ENCODE results near the gene KBTBD4. TPM values are rescaled to one million over a fixed set of nuclear protein-coding genes. Genes with fewer than 3 reads are reported as not detected.
"Not testable (repeated sequence)": the region's sequence is repeated elsewhere in the genome, so short reads cannot be mapped to it uniquely, and the experiment has no call there.

KBTBD4 gene
- total and polyA plus RNA-seq, 2 of the 13 experiments (the other 11 are each of a cell fraction or from before 2014, with no cell fraction given), result 8.5 to 12.8 TPM

- TF ChIP-seq, protein P1, sequence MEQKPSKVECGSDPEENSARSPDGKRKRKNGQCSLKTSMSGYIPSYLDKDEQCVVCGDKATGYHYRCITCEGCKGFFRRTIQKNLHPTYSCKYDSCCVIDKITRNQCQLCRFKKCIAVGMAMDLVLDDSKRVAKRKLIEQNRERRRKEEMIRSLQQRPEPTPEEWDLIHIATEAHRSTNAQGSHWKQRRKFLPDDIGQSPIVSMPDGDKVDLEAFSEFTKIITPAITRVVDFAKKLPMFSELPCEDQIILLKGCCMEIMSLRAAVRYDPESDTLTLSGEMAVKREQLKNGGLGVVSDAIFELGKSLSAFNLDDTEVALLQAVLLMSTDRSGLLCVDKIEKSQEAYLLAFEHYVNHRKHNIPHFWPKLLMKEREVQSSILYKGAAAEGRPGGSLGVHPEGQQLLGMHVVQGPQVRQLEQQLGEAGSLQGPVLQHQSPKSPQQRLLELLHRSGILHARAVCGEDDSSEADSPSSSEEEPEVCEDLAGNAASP (CRISPR knock-in tag; IDR thresholded peaks at IDR 0.05; ENCODE audit: borderline replicate concordance), result peak; percentile 46; the same call in 1 of the 2 replicates
- TF ChIP-seq, protein P2, sequence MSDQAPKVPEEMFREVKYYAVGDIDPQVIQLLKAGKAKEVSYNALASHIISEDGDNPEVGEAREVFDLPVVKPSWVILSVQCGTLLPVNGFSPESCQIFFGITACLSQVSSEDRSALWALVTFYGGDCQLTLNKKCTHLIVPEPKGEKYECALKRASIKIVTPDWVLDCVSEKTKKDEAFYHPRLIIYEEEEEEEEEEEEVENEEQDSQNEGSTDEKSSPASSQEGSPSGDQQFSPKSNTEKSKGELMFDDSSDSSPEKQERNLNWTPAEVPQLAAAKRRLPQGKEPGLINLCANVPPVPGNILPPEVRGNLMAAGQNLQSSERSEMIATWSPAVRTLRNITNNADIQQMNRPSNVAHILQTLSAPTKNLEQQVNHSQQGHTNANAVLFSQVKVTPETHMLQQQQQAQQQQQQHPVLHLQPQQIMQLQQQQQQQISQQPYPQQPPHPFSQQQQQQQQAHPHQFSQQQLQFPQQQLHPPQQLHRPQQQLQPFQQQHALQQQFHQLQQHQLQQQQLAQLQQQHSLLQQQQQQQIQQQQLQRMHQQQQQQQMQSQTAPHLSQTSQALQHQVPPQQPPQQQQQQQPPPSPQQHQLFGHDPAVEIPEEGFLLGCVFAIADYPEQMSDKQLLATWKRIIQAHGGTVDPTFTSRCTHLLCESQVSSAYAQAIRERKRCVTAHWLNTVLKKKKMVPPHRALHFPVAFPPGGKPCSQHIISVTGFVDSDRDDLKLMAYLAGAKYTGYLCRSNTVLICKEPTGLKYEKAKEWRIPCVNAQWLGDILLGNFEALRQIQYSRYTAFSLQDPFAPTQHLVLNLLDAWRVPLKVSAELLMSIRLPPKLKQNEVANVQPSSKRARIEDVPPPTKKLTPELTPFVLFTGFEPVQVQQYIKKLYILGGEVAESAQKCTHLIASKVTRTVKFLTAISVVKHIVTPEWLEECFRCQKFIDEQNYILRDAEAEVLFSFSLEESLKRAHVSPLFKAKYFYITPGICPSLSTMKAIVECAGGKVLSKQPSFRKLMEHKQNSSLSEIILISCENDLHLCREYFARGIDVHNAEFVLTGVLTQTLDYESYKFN (CRISPR knock-in tag; conservative IDR thresholded peaks at IDR 0.05), result peak; percentile 18; the same call in 1 of the 2 replicates
- TF ChIP-seq ZNF460 (CRISPR knock-in tag; IDR thresholded peaks at IDR 0.05; ENCODE audit: borderline replicate concordance) (peak; percentile 74; the same call in 1 of the 2 replicates), FOXK1 (CRISPR knock-in tag; IDR thresholded peaks at IDR 0.05; ENCODE audit: borderline replicate concordance, low read depth) (peak; percentile 35; the same call in 1 of the 2 replicates), JUNB (CRISPR knock-in tag; IDR thresholded peaks at IDR 0.05; ENCODE audit: borderline replicate concordance) (peak; percentile 26; the same call in 1 of the 2 replicates), SKI (IDR thresholded peaks at IDR 0.05; ENCODE audit: partially characterized antibody) (peak; percentile 65), RXRB (CRISPR knock-in tag; IDR thresholded peaks at IDR 0.05; ENCODE audit: borderline replicate concordance) (peak; percentile 84), SALL1 (CRISPR knock-in tag; IDR thresholded peaks at IDR 0.05) (peak; percentile 40; the same call in 1 of the 2 replicates), SOX5 (CRISPR knock-in tag; IDR thresholded peaks at IDR 0.05; ENCODE audit: borderline replicate concordance) (peak; percentile 36; the same call in 1 of the 2 replicates), NCOA2 (CRISPR knock-in tag; IDR thresholded peaks at IDR 0.05) (0 out of 2 replicates have a peak, but pooled peaks have one; percentile 29), SOX13 (CRISPR knock-in tag; conservative IDR thresholded peaks at IDR 0.05 in 1 of 2, IDR thresholded peaks at IDR 0.05 in 1 of 2) (0 out of 4 replicates have a peak, but pooled peaks of 1 of the 2 experiments have one; percentile 36), FOXP1 (CRISPR knock-in tag; IDR thresholded peaks at IDR 0.05) (peak; percentile 55), FOXA1 (IDR thresholded peaks at IDR 0.05) (peak; percentile 64; the same call in 1 of the 2 replicates), FOXA1 (CRISPR knock-in tag; IDR thresholded peaks at IDR 0.05) (peak; percentile 54), FOXP4 (CRISPR knock-in tag; IDR thresholded peaks at IDR 0.05) (peak; percentile 67; the same call in 1 of the 2 replicates), RARA (CRISPR knock-in tag; IDR thresholded peaks at IDR 0.05) (peak; percentile 96), HDAC2 (CRISPR knock-in tag; IDR thresholded peaks at IDR 0.05) (peak; percentile 29; the same call in 1 of the 2 replicates)
- TF ChIP-seq, protein P3, sequence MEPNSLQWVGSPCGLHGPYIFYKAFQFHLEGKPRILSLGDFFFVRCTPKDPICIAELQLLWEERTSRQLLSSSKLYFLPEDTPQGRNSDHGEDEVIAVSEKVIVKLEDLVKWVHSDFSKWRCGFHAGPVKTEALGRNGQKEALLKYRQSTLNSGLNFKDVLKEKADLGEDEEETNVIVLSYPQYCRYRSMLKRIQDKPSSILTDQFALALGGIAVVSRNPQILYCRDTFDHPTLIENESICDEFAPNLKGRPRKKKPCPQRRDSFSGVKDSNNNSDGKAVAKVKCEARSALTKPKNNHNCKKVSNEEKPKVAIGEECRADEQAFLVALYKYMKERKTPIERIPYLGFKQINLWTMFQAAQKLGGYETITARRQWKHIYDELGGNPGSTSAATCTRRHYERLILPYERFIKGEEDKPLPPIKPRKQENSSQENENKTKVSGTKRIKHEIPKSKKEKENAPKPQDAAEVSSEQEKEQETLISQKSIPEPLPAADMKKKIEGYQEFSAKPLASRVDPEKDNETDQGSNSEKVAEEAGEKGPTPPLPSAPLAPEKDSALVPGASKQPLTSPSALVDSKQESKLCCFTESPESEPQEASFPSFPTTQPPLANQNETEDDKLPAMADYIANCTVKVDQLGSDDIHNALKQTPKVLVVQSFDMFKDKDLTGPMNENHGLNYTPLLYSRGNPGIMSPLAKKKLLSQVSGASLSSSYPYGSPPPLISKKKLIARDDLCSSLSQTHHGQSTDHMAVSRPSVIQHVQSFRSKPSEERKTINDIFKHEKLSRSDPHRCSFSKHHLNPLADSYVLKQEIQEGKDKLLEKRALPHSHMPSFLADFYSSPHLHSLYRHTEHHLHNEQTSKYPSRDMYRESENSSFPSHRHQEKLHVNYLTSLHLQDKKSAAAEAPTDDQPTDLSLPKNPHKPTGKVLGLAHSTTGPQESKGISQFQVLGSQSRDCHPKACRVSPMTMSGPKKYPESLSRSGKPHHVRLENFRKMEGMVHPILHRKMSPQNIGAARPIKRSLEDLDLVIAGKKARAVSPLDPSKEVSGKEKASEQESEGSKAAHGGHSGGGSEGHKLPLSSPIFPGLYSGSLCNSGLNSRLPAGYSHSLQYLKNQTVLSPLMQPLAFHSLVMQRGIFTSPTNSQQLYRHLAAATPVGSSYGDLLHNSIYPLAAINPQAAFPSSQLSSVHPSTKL (CRISPR knock-in tag; IDR thresholded peaks at IDR 0.05), result peak; percentile 73
- not testable (repeated sequence) for TF ChIP-seq SOX13, FOXP1 (IDR thresholded peaks at IDR 0.05)
These were observed 21.8 kb downstream of the KBTBD4 start (continued) for GRCh38 chr11:47557004-47557403.
